SK-N-SH treated with all-trans-retinoic acid at 6 μM for 48 hours (cell line): Measurements from ENCODE around the gene NPAS3.

Experiments used
- POU6F1 ChIP-seq: fragments of 250-450 bp; sonication (Bioruptor Pico); IDR thresholded peaks from 2 replicates; pipeline ENCODE4 v1.8.0; 2021; ENCODE audit warnings: low read depth, mild to moderate bottlenecking, moderate library complexity, borderline replicate concordance
- RARB ChIP-seq: fragments of 250-450 bp; sonication (Bioruptor Pico); IDR thresholded peaks from 2 replicates; pipeline ENCODE4 v1.8.0; 2021; ENCODE audit warnings: mild to moderate bottlenecking, moderate library complexity
- TCF4 ChIP-seq: fragments of 250-450 bp; sonication (Bioruptor Pico); IDR thresholded peaks from 2 replicates; pipeline ENCODE4 v1.8.0; 2021; ENCODE audit warnings: mild to moderate bottlenecking, moderate library complexity, borderline replicate concordance
- ZNF8 ChIP-seq: fragments of 450-650 bp; formaldehyde crosslinking; IDR thresholded peaks from 2 replicates; pipeline ENCODE4 v1.5.0; 2020; ENCODE audit warnings: mild to moderate bottlenecking, moderate library complexity

GRCh38 chr14:33700052-33700451, 761.4 kb downstream of the NPAS3 start:
- TF ChIP-seq RARB (no peak), TCF4 (no peak), POU6F1 (CRISPR knock-in tag) (no peak), ZNF8 (no peak)
